PC-9 (cell line): ENCODE results near the gene RFXAP.

Experiments used
- CTCF ChIP-seq: fragments of 200-600 bp; sonication (generic); conservative IDR thresholded peaks from 2 replicates; pipeline ENCODE4 v1.6.1; 2017; ENCODE audit warnings: mixed run types, antibody characterized with exemption, mild to moderate bottlenecking, moderate library complexity
- EZH2 ChIP-seq: fragments of 200-600 bp; sonication (generic); IDR thresholded peaks from 2 replicates; pipeline ENCODE4 v1.8.0; 2017; ENCODE audit warnings: antibody characterized with exemption, low read depth

DNA sequence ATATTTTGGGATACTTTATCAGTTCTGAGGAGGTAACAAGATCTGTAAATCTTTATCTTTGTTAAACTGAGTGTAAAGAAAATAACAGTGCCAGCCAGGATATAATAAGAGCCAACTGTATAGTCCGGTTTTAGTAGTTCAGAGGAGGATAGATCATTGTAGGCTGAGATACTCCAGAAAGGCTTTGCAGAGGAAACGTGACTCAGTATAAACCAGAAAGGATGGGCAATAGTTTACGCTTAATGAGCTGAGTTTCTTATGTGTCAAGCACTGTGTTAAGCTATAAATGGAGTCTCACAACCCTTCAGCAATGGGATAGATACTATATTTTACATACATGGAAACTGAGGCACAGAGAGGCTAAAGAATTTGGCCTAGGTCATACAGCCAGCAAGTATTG, 3.8 kb downstream of the RFXAP start:
- TF ChIP-seq EZH2 (no peak), CTCF (no peak)
